GM19468 (cell line): ENCODE data around the gene CD320.
"Not testable (repeated sequence)": the region's sequence is repeated elsewhere in the genome, so short reads cannot be mapped to it uniquely, and the experiment has no call there.

Source experiments
- ATAC-seq: cut with Tn5 transposase; IDR thresholded peaks from one replicate; pipeline ENCODE4 v1.9.1; 2021; ENCODE audit warnings: mild to moderate bottlenecking, moderate library complexity, moderate number of reproducible peaks; ENCODE audit not compliant: unreplicated experiment; ENCODE audit errors: extremely low read depth

CD320 gene

GRCh38 chr19:8307965-8308866 lies at the start of gene CD320:
Gene CD320 (minus strand): TSS chr19:8308358. CDS start chr19:8308290, 68 bp downstream.
- ATAC-seq: peak; percentile 61

DNA sequence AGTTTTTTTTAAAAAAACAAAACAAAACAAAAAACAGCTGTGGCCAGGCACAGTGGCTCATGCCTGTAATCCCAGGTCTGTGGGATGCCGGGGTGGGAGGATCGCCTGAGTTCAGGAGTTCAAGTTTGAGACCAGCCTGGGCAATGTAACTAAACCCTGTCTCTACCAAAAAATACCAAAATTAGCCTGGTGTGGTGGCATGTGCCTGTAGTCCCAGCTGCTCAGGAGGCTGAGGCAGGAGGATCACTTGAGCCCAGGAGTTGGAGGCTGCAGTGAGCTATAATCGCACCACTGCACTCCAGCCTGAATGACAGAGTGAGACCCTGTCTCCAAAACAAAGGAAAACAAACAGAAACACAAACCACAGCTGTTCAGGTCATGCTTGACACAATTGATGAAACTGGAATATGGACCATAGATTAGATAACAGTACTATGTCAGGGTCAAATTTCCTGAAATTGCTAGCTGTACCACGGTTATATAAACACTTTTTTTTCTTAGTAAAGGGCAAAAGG lies 48.9 kb upstream of the CD320 start:
- no peak for ATAC-seq

DNA sequence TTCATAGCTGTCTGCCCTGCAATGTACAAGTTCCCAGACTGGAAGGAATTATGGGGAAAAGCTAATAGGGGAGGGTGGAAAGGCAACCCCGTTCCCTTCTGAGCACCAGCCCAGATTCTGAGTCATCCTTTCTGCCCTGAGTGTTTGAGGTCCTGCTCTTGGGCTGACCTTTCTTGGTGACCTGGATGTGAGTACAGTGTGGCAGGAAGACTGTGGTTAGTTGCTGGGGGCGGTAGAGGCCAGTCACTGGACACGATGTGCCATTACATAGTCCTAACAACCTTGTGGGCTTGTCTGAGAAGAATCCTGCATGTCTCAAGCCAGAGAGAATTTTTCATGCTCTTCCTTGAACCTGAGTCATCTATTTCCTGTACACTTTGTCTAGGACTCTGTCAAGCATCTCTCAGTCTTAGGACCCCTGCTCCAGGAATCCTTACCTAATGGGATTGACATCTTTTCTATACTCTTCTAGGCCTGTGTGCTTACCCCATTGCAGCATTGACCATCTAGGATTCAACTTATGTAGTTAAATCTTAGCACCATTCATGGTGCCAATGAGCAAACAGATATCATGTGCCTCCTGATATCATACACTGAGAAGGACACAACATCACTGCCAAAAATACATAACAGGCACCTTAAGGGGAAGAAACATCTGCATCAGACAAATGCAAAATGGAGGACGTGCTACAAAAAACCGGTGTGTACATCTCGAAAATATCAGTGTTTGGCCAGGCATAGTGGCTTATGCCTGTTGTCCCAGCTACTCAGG lies 47.7 kb upstream of the CD320 start:
- no peak for ATAC-seq

DNA sequence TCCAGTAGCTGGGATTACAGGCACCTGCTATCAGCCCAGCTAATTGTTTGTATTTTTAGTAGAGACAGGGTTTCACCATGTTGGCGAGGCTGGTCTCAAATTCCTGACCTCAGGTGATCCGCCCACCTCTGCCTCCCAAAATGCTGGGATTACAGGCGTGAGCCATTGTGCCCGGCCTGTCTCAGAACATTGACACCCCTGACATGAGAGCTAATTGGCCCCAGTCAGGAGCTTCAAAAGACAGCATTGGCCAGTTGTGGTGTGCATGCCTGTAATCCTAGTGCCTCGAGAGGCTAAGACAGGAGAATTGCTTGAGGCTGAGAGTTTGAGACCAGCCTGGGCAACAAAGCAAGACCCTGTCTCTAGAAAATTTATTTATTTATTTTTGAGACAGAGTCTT lies 44.7 kb upstream of the CD320 start:
- ATAC-seq: not testable (repeated sequence)

DNA sequence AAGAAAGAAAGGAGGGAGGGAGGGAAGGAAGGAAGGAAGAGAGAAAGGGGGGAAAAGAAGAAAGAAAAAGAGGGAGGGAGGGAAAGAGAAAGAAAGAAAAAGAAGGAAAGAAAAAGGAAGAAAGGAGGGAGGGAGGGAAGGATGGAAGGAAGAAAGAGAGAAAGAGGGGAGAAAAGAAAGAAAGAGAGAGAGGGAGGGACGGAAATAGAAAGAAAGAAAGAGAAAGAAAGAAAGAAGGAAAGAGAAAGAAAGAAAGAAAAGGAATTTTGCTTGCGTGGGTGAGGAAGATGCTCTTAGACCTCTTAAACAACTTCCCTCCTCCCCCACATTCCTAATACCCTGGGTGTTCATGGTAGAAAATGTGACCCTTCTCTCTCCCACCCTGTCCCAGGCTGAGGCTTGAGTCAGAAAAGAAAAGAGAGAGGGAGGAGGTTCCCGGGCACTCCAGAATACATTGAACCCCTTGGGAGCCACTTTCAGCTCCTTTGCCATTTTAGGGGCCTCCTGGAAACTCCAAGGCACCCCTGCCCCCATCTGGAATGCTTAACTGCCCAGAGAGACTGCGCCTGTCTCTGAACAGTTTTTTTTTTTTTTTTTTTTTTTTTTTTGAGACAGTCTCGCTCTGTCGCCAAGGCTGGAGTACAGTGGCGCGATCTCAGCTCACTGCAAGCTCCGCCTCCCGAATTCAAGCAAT lies 44.1 kb upstream of the CD320 start:
- ATAC-seq: no peak

DNA sequence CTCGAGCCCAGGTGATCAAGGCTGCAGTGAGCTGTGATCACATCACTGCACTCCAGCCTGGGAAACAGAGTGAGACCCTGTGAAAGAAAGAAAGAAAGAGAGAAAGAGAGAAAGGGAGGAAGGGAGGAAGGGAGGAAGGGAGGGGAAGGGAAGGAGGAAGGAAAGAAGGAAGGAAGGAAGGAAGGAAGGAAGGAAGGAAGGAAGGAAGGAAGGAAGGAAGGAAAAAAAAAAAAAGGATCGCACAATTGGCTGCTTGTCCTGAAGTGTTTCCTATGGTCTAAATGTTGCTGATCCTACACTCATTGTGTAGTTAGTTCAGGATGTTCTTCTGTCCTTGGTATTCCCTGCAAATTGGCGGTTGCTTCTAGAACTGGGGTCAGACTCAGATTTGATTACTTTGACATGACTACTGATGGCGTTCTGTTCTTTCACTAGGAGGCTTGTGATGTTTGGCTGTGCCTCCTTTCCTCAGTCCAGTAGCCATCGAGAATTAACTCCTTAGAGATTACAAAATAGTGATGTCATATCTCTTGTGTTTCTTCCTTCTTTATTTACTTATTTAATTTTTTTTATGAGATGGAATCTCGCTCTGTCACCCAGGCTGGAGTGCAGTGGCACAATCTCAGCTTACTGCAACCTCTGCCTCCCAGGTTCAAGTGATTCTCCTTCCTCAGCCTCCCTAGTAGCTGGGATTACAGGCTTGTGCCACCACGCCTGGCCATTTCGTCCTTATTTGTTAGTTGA lies 41.6 kb upstream of the CD320 start:
- not testable (repeated sequence) for ATAC-seq

GRCh38 chr19:8343483-8343844 lies 35.3 kb upstream of the CD320 start:
- no peak for ATAC-seq

DNA sequence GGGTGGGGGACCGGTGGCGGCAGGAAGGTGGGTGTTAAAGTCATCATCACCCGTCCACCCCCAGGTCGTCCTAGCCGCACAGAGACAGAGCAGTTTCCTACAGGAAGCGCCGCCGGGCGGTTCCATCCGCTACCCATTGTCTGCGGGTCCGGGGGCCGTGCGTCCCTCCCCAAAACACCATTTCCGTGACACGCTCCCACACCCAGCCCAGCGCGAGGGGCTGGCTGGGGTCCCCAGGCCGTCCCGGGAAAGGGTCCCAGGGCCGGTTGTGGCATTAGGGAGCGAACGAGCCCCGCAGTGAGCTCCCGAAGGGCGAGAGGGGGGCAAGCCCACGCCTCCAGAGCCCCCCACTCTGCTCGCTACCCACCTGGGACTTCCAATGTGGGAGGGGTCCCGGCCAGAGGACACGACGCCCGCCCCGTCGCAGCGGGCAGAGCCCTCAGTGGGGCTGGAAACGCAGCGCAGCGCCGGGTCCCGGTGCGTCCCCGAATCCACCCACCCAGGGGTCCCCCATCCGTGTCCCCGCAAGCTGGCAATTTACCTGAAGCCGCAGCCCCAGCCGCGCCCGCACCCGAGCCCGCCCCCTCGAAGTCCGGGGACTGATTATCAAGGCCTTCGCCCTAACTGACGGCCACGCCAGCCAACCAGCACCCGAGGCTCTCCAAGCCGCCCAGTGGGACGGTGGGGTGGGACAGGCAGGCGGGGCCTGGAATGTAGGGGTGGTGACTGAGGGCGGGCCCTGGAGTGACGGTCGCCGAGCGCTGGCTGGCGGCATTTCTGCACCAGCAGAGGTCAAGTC lies 34.7 kb upstream of the CD320 start, which contains the start of gene KANK3:
TSS of gene KANK3 (minus strand) at position 579 of the 799 bp plus-strand sequence. CDS start 5,434 bp downstream, outside the sequence.
- no peak for ATAC-seq

GRCh38 chr19:8342316-8342683 lies 34.1 kb upstream of the CD320 start:
- no peak for ATAC-seq

DNA sequence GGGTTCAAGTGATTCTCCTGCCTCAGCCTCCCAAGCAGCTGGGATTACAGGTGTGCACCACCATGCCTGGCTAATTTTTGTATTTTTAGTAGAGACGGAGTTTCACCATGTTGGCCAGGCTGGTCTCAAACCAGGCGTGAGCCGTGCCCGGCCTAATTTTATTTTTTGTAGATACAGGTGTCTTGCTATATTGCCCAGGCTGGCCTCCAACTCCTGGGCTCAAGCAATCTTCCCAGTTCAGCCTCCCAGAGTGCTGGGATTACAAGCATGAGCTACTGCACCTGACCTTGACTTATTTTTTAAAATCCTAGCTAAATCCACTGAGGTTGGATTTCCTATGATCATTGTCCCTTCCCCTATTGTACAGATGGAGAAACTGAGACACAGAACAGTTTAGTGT lies 33.3 kb upstream of the CD320 start:
- not testable (repeated sequence) for ATAC-seq

- ATAC-seq: no peak
These were observed 32.4 kb upstream of the CD320 start for GRCh38 chr19:8340341-8341096.

DNA sequence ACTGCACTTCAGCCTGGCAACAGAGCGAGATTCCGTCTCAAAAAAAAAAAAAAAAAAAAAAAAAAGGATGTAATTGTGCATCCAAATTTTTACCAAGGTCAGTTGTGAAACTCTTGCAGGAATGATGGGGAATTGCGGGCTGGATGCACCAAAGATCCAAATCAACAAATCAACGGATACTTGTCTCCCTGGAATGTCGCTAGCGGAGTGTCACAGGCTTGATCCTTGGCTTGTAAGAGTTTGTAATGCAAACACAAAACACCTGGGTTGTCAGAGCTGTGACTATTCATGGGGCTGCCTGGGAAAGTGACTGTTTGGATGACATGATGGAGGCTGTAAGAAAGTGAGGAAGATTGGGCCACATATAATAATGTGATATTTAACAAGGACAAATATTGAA lies 30.7 kb upstream of the CD320 start:
- ATAC-seq: no peak

DNA sequence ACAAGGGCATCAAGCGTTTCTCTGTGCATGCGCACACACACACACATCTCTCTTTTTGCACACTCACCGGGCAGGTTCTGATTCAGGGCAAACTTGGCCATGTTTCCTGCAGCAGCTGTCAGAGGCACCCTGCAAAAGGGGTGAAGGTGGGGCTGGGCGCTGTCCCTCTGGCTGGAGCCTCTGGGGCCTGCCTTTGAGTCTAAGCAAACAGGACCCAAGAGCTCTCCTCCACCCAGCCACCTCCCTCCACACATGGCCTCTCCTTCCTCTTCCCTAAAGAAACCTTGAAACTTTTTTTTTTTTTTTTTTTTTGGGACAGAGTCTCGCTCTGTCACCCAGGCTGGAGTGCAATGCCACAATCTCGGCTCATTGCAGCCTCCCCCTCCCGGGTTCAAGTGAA lies 29.6 kb upstream of the CD320 start:
- ATAC-seq: no peak

DNA sequence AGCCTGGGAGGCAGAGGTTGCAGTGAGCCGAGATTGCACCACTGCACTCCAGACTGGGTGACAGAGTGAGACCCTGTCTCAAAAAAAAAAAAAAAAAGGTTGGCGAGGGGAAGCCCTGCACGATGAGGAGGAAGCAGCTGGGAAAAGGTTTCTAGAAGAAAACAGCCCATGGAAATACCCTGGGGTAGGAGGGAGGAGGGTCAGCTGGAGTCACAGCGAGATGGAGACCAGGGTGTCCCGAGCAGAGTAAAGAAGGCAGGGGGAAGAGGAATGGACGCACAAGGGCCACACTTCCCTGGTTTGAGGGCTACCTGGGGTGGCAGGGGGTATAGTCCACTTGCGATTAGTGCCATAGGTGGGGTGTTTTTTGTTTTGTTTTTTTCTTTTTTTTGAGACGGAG lies 28.5 kb upstream of the CD320 start:
- no peak for ATAC-seq

DNA sequence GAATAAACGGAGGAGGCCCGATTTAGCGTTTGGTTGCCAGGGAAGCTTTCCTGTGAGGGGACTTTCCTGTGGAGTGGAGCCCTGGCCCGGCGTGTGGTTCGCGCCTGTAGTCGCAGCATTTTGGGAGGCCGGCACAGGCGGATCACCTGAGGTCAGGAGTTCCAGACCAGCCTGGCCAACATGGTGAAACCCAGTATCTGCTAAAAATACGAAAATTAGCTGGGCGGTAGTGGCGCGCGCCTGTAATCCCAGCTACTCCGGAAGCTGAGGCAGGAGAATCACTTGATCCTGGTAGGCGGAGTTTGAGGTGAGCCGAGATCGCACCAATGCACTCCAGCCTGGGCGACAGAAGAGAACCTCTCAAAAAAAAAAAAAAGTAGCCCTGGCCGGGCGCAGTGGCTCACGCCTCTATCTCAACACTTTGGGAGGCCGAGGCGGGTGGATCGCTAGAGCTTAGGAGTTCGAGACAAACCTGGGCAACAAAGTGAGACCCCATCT lies 28.0 kb upstream of the CD320 start:
- ATAC-seq: no peak

DNA sequence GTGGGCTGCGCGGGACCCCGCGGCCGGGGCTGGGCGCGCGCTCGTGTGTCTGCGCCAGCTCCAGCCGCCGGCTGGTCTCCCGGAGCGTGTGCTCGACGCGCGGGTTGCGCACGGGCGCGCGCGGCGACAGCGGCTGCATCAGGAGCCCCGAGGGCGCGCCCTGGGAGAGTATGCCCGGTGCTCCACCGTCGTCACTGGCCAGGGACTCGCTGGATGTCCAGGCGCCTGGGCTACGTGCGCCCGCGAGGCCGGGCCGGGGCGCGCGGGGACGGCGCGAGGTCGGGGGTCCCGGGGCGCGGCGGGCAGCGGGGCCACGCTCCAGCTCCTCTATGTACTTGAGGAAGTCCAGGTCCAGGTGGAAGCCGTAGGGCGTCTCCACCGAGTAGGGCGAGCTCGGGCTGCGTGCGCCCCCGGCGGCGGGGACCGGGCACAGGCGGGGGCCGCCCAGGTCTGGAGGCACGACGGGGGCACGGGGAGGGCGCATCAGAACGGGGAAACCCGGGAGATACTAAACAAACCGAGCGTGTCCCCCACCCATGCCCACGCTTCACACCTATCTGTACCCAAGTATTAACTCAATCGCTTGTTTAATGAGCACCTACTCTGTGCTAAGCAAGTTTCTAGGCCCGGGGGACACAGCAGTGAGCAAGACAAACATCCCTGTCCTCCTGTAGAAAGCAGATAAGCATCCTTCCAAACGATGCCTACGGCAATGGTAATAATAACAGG lies 27.3 kb upstream of the CD320 start:
- no peak for ATAC-seq
